Iris pigment epithelial cell (primary cell): ENCODE data around the gene OR5B2.
"Not testable (repeated sequence)": the region's sequence is repeated elsewhere in the genome, so short reads cannot be mapped to it uniquely, and the experiment has no call there.

Source experiments
- DNase-seq: peaks from one replicate; pipeline ENCODE4 v3.0.0-alpha.2; 2011; ENCODE audit warnings: low read depth

Gene OR5B2

GRCh38 chr11:58428021-58428420, at the start of gene OR5B2:
Gene OR5B2, minus strand, starts transcription at chr11:58428121. Its CDS starts 4,860 bp downstream, at chr11:58423261.
- DNase-seq: no peak

- DNase-seq: no peak
Observed at GRCh38 chr11:58471892-58472291, 44.0 kb upstream of the OR5B2 start.

- DNase-seq: no peak
Observed at GRCh38 chr11:58466293-58466692, 38.4 kb upstream of the OR5B2 start.

DNA sequence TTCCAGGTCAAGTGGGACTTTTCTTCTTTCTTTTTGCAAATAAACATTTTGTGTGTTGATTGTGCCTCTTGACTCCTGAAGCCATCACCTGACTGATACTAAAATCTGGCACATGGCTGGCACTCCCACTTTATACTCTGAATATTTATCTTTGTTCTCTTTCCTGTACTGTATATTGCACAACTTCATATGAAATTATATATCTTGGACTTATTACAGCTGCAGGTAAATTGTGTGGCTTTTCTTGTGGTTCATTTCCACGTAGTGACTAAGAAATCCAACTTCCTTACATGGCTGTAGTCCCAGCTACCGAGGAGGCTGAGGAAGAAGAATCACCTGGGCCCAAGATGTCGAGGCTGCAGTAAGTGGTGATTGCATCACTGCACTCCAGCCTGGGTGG, 37.8 kb upstream of the OR5B2 start:
- no peak for DNase-seq

DNA sequence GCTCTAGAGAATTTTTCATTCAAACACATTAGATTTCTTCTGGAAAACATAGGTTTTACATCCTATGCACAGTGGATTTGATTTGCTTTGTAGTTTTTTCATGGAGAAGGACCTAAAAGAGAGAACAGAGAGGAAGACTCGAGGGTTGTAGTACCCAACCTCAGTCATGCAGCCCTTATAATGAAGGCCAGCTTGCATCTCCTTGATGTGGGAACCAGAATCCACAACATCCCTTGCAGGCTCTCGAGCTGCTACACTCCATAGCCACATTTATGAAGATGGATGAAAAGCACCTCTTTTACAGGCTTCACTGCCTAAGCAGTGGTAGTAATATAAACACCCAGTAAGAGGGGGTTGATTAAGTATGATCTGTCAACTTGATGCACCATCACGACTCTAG, 23.7 kb upstream of the OR5B2 start:
- no peak for DNase-seq

DNA sequence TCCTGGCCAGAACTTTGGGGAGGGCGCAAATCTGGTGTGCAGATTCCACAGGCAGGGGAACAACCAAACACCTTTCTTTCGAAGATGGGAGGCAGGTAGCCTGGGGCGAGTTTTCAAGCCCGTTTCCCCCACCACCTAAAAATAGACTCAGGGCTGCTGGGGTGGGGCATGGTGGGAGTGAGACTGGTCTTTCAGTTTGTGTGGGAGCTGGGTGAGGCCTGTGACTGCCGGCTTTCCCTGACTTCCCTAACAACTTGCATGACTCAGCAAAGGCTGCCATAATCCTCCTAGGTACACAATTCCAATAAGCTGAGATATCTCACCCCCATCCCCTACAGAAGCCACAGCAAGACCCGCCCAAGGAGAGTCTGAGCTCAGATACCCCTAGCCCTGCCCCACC, 18.4 kb upstream of the OR5B2 start:
- DNase-seq: no peak

- DNase-seq: no peak
Observed at GRCh38 chr11:58444300-58444699, 16.4 kb upstream of the OR5B2 start.

DNA sequence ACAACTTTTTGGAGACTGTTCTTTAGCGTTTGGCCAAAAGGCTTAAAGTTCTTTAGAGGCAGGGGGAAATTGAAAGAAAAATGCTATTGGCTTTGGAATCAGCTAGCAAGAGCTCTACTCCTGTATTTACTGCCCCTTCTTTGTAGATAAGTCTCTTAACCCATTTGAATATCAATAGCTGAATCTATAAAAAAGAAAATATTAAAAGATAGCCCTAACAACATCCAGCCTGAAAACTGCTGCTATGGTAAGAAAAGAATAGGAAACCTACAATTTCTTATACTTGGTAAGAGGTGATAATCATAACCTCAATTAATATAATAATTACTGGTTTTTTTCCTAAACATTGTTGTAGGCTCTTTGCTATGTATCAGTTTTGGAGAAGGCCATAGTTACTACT, 14.2 kb upstream of the OR5B2 start, which contains the start of gene OR5B12:
Gene OR5B12, minus strand, starts transcription at position 101 of the 400 bp plus-strand sequence. CDS start 2,085 bp downstream, outside the sequence.
- DNase-seq: no peak

- no peak for DNase-seq
Observed at GRCh38 chr11:58438486-58438885, 10.6 kb upstream of the OR5B2 start.

- DNase-seq: no peak
Observed at GRCh38 chr11:58434217-58434616, 6.3 kb upstream of the OR5B2 start.

DNA sequence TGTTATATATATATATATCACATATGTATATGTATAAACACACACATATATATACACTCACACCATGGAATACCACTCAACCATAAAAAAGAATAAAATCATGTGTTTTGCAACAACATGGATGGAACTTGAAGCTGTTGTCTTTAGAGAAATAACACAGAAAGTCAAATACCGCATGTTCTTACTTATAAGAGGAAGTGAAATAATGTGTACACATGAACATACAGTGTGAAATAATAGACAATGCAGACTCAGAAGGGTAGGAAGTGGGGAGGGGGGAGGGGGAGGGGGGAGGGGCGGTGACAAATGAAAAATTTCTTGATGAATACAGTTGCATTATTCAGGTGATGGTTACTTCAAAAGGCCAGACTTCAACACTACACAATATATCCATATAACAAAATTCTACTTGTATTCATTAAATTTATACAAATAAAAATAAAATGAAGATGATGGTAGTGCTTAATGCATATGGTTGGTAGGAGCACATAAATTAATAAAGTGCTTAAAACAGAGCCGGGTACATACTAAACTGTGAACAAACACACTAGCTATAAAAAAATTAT, 5.8 kb upstream of the OR5B2 start:
- DNase-seq: no peak

GRCh38 chr11:58429273-58429672, 1.4 kb upstream of the OR5B2 start:
- no peak for DNase-seq

DNA sequence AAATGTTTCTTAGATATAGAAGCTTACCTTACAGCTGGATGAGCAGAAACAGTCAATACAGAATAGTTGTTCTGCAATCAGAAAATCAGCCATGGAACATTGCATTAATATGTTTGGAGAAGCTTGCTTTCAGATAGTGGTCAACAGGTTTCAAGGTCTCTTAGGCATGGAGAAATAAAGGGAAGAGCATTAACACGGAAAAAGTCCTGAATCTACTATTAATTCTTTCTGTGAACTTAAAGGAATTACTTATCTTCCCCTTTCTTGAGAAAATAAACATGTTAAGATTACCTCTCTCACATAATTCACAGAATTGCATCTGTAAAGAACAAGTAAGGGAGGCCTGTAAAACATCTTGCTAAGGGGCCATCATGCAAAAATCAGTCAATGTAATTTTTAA, 21.1 kb downstream of the OR5B2 start, which contains the start of gene OR5B3:
Gene OR5B3, minus strand, starts transcription at position 101 of the 400 bp plus-strand sequence. CDS start 3,465 bp downstream, outside the sequence.
- no peak for DNase-seq

DNA sequence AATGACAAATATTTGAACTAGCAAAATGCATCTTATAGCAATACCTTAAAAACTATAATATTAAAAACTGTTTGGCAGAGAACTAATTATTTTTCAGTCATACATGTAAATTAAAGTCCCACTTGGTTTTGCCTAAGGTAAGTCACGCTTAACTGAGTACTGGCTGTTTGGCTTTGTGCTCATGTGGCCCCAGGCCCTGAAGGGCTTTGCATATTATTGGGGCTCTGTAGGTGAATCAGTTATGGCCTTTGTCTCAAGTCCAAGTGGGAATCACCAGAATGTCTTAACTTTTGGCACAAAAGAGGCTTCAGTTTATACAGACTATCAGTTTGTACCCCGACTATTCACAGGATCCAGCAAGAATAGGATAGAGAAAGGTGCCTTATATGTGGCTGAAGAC, 28.3 kb downstream of the OR5B2 start:
- not testable (repeated sequence) for DNase-seq

- DNase-seq: no peak
Observed at GRCh38 chr11:58395581-58395980, 32.3 kb downstream of the OR5B2 start.

GRCh38 chr11:58394195-58394594, 33.7 kb downstream of the OR5B2 start:
- DNase-seq: peak; percentile 81

GRCh38 chr11:58392746-58393145, 35.2 kb downstream of the OR5B2 start:
- DNase-seq: no peak

GRCh38 chr11:58391879-58392278, 36.0 kb downstream of the OR5B2 start:
- DNase-seq: peak; percentile 50

DNA sequence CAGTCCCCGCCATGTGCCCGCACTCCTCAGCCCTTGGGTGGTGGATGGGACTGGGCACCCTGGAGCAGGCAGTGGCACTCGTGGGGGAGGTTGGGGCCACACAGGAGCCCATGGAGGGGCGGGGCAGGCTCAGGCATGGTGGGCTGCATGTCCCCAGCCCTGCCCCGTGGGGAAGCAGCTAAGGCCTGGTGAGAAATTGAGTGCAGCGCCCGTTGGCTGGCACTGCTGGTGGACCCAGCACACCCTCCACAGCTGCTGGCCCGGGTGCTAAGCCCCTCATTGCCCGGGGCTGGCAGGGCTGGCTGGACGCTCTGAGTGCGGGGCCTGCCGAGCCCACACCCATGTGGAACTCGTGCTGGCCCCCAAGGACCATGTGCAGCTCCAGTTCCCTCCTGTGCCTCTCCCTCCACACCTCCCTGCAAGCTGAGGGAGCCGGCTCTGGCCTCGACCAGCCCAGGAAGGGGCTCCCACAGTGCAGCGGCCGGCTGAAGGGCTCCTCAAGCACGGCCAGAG, 37.3 kb downstream of the OR5B2 start:
- no peak for DNase-seq
